H1 (cell line): ENCODE results near the gene CPSF2. TPM values are rescaled to one million over a fixed set of nuclear protein-coding genes. Genes with fewer than 3 reads are reported as not detected.

Experiments
- CTCF ChIA-PET: fragments of 300-600 bp; sonication (Branson Sonifier 250); formaldehyde crosslinking; loops from one replicate; lab custom pipeline; 2021; ENCODE audit not compliant: partially characterized antibody; lab: Charles Lee
- POLR2A ChIA-PET: fragments of 300-600 bp; sonication (Branson Sonifier 250); formaldehyde crosslinking; loops from one replicate; lab custom pipeline; 2021; ENCODE audit warnings: inconsistent platforms; ENCODE audit not compliant: partially characterized antibody; lab: Charles Lee
- DNase-seq, 2 experiments: peaks; one replicate each; pipeline versions ENCODE4 v3.0.0 to v3.0.0-alpha.2; 2010 to 2022; ENCODE audit warnings: low spot score in 2 of 2, low read depth in 1 of 2, mixed read lengths in 1 of 2
- FAIRE-seq: peaks from 2 replicates; lab custom pipeline; 2011; peaks lifted over from hg19 to GRCh38; lab: Jason Lieb, UNC
- H2AFZ ChIP-seq: 2 replicates; pipeline ENCODE4 v1.8.1; 2012; ENCODE audit warnings: low read length, inconsistent platforms
- H2AK5ac ChIP-seq: 2 replicates; pipeline ENCODE4 v1.6.1; 2013; ENCODE audit warnings: low read depth, low read length
- H2BK120ac ChIP-seq: replicated peaks from 2 replicates; pipeline ENCODE3; 2013; ENCODE audit warnings: low read depth, low read length, inconsistent platforms
- H2BK12ac ChIP-seq: 2 replicates; pipeline ENCODE4 v1.6.1; 2013; ENCODE audit warnings: low read depth, low read length
- H2BK15ac ChIP-seq: 2 replicates; pipeline ENCODE4 v1.6.1; 2013; ENCODE audit warnings: low read length
- H2BK20ac ChIP-seq: 2 replicates; pipeline ENCODE4 v1.6.1; 2013; ENCODE audit warnings: low read length
- H2BK5ac ChIP-seq: 2 replicates; pipeline ENCODE4 v1.6.1; 2013; ENCODE audit warnings: low read depth, low read length
- H3K14ac ChIP-seq: 2 replicates; pipeline ENCODE4 v1.6.1; 2013; ENCODE audit warnings: inconsistent platforms; ENCODE audit not compliant: insufficient read length
- H3K18ac ChIP-seq: 2 replicates; pipeline ENCODE4 v1.6.1; 2013; ENCODE audit warnings: low read length; ENCODE audit errors: extremely low read depth
- H3K23ac ChIP-seq: 2 replicates; pipeline ENCODE4 v1.6.1; 2013; ENCODE audit warnings: inconsistent platforms; ENCODE audit not compliant: insufficient read length
- H3K23me2 ChIP-seq: 2 replicates; pipeline ENCODE4 v1.6.1; 2013; ENCODE audit warnings: low read depth, low read length
- H3K27ac ChIP-seq: 2 replicates; pipeline ENCODE4 v1.6.1; 2011; ENCODE audit warnings: low read depth, low read length, inconsistent platforms
- H3K27me3 ChIP-seq, 4 experiments: replicated peaks in 1 of 4; 1 replicate in 1 of 4; 2 replicates in 3 of 4; pipeline versions ENCODE4 v1.6.1 to v1.8.1; 2011 to 2013; ENCODE audit warnings: low read length in 3 of 4, mild to moderate bottlenecking in 3 of 4, inconsistent platforms in 2 of 4, mixed read lengths in 2 of 4, moderate library complexity in 1 of 4; ENCODE audit not compliant: control insufficient read depth in 3 of 4, insufficient read depth in 3 of 4; ENCODE audit errors: extremely low read depth in 1 of 4
- H3K36me3 ChIP-seq, 4 experiments: 2 replicates each; pipeline versions ENCODE4 v1.6.1 to v1.8.1; 2011 to 2013; ENCODE audit warnings: mild to moderate bottlenecking in 4 of 4, low read length in 3 of 4, moderate library complexity in 2 of 4, control low read depth in 1 of 4, inconsistent platforms in 1 of 4; ENCODE audit not compliant: insufficient read depth in 4 of 4, control insufficient read depth in 2 of 4
- H3K4ac ChIP-seq: replicated peaks from 2 replicates; pipeline ENCODE3; 2013; ENCODE audit warnings: low read length, low read depth, mixed read lengths, inconsistent platforms; ENCODE audit not compliant: insufficient read length
- H3K4me1 ChIP-seq, 4 experiments: replicated peaks in 1 of 4; 1 replicate in 1 of 4; 2 replicates in 3 of 4; pipeline versions ENCODE4 v1.6.1 to v1.8.1; 2011 to 2013; ENCODE audit warnings: low read length in 3 of 4, inconsistent platforms in 2 of 4, mixed read lengths in 1 of 4; ENCODE audit not compliant: insufficient read depth in 4 of 4, control insufficient read depth in 3 of 4
- H3K4me2 ChIP-seq, 2 experiments: 2 replicates each; pipeline versions ENCODE4 v1.6.1 to v1.8.1; 2011 to 2013; ENCODE audit warnings: low read depth in 2 of 2, low read length in 2 of 2, control low read depth in 1 of 2, inconsistent platforms in 1 of 2, mild to moderate bottlenecking in 1 of 2; ENCODE audit not compliant: insufficient read depth in 1 of 2
- H3K4me3 ChIP-seq, 4 experiments: fragments of 200-600, 300-600 bp in 1 of 4; sonication (generic), shearing (Covaris generic), sonication (Bioruptor Twin) in 1 of 4; 2 replicates each; pipeline versions ENCODE4 v1.5.1 to v1.8.1; 2011 to 2016; ENCODE audit warnings: low read length in 4 of 4, low read depth in 3 of 4, control low read depth in 2 of 4, inconsistent platforms in 2 of 4, mild to moderate bottlenecking in 2 of 4, mixed read lengths in 1 of 4, moderate library complexity in 1 of 4; ENCODE audit not compliant: insufficient read depth in 2 of 4; ENCODE audit errors: extremely low read depth in 1 of 4
- H3K56ac ChIP-seq: replicated peaks from 2 replicates; pipeline ENCODE3; 2013; ENCODE audit warnings: low read depth, mild to moderate bottlenecking, mixed read lengths, low read length, inconsistent platforms; ENCODE audit not compliant: insufficient read length
- H3K79me1 ChIP-seq: 2 replicates; pipeline ENCODE4 v1.6.1; 2013; ENCODE audit warnings: low read depth, low read length, control low read depth
- H3K79me2 ChIP-seq, 2 experiments: 2 replicates each; pipeline versions ENCODE4 v1.6.1 to v1.8.1; 2012 to 2013; ENCODE audit warnings: low read length in 2 of 2, mild to moderate bottlenecking in 2 of 2, inconsistent platforms in 1 of 2; ENCODE audit not compliant: insufficient read depth in 2 of 2, control insufficient read depth in 1 of 2
- H3K9ac ChIP-seq, 4 experiments: replicated peaks in 1 of 4; 1 replicate in 1 of 4; 2 replicates in 3 of 4; pipeline versions ENCODE4 v1.6.1 to v1.8.1; 2011 to 2013; ENCODE audit warnings: low read depth in 3 of 4, low read length in 3 of 4, control low read depth in 2 of 4, mild to moderate bottlenecking in 2 of 4, moderate library complexity in 2 of 4, inconsistent platforms in 1 of 4; ENCODE audit errors: extremely low read depth in 1 of 4
- H3K9me3 ChIP-seq, 2 experiments: 2 replicates each; pipeline versions ENCODE4 v1.6.1 to v1.8.1; 2012 to 2013; ENCODE audit warnings: mild to moderate bottlenecking in 2 of 2, moderate library complexity in 2 of 2, control low read depth in 1 of 2, inconsistent platforms in 1 of 2, low read depth in 1 of 2, low read length in 1 of 2, mixed read lengths in 1 of 2; ENCODE audit not compliant: insufficient read depth in 2 of 2
- H4K20me1 ChIP-seq, 2 experiments: replicated peaks in 1 of 2; 2 replicates each; pipeline versions ENCODE3 to v1.8.1; 2011 to 2013; ENCODE audit warnings: inconsistent platforms in 2 of 2, low read length in 2 of 2, mild to moderate bottlenecking in 1 of 2; ENCODE audit not compliant: insufficient read depth in 2 of 2, control insufficient read depth in 1 of 2
- H4K5ac ChIP-seq: 2 replicates; pipeline ENCODE4 v1.6.1; 2013; ENCODE audit warnings: low read length, low read depth, mixed read lengths, inconsistent platforms; ENCODE audit not compliant: insufficient read length
- H4K8ac ChIP-seq: 2 replicates; pipeline ENCODE4 v1.8.0; 2013; ENCODE audit warnings: mild to moderate bottlenecking, moderate library complexity, low read length, inconsistent platforms; ENCODE audit not compliant: insufficient read depth; ENCODE audit errors: extremely low read depth
- H4K91ac ChIP-seq: replicated peaks from 2 replicates; pipeline ENCODE3; 2013; ENCODE audit warnings: low read length, mixed read lengths, inconsistent platforms; ENCODE audit not compliant: insufficient read length
- SAP30 ChIP-seq: fragments of 300-600 bp; sonication (generic); IDR thresholded peaks from 2 replicates; pipeline ENCODE4 v1.7.1; 2012; ENCODE audit warnings: low read length, moderate library complexity, mild to moderate bottlenecking, inconsistent platforms; ENCODE audit not compliant: insufficient read depth, insufficient replicate concordance
- SP4 ChIP-seq: IDR thresholded peaks from 2 replicates; pipeline ENCODE4 v1.6.1; 2012; ENCODE audit warnings: low read length, inconsistent platforms
- whole genome bisulfite sequencing, 2 experiments: shearing (Covaris generic) in 1 of 2; methylation state at CpG; one replicate each; pipeline versions ENCODE4 v1.1.6 to v1.1.7; 2013 to 2015; ENCODE audit warnings: low lambda C conversion rate in 2 of 2, mixed read lengths in 2 of 2, inconsistent platforms in 1 of 2, low coverage in 1 of 2, missing lambda C conversion rate in 1 of 2; ENCODE audit not compliant: insufficient replicate concordance in 2 of 2, insufficient coverage in 1 of 2, insufficient read length in 1 of 2; ENCODE audit errors: extremely low coverage in 1 of 2, missing lambda C conversion rate in 1 of 2; 5-methylcytosine and 5-hydroxymethylcytosine counted together
- polyA plus RNA-seq, 7 experiments: library from polyadenylated mRNA; depleted of rRNA in 3 of 7; stranded (reverse) in 5 of 7; unstranded in 2 of 7; fragments of >200 nt in 5 of 7; fragments of 200-250 nt in 2 of 7; gene quantifications; 1 replicate in 5 of 7; 2 replicates in 1 of 7; 4 replicates in 1 of 7; pipeline versions ENCODE4 v1.2.1 to v1.2.3, GENCODE V29; 2011 to 2013; ENCODE audit warnings: missing spikeins in 2 of 7, mixed read lengths in 2 of 7
- total RNA-seq: library from RNA; stranded (reverse); fragmentation: NEBNext Ultra II Directional; extraction: Animal tissue kit (Norgen Biotek cat#: 25700); gene quantifications from 2 replicates; pipeline ENCODE4 v1.2.1, GENCODE V29; 2021

Gene CPSF2
- total and polyA plus RNA-seq, 2 of the 8 experiments (the other 6 are each of a cell fraction or from before 2014, with no cell fraction given) = 11.3 to 130 TPM

DNA sequence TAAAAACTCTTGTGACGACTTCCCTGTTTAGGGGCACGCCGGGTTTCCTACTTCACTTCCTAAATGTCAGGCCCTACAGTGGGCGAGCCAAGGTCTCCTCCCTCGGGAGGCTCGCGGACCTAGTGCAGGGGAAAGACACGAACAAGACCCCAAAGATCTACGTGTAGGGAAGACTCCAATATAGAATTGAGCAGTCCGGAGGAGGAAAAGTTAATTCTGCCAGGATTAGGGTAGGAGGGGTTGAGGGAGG, 16.0 kb upstream of the CPSF2 start:
- peaks cover 8% of the 10 kb centered on the region for H3K23me2 ChIP-seq
- H2BK120ac ChIP-seq = no peak overlapping the region
- no peak overlapping the region for H3K4ac ChIP-seq
- no peak overlapping the region for H3K23ac ChIP-seq
- peaks cover 10% of the 10 kb centered on the region for H3K79me1 ChIP-seq
- no peaks in the 10 kb centered on the region for H3K27me3 ChIP-seq
- H3K36me3 ChIP-seq = no peaks in the 10 kb centered on the region
- H3K4me3 ChIP-seq = peak overlapping the region; percentile 69 to 97 (median 86)
- no peak overlapping the region for H2BK20ac ChIP-seq
- POLR2A ChIA-PET = interaction anchor here (0.6 to 4.5 kb wide), 8 partner anchors 8 to 70 kb away, joined by 3 to 66 read pairs (median 6); partner anchors contain the start of genes CPSF2, NDUFB1 and TRIP11
- no peak for TF ChIP-seq SP4
- TF ChIP-seq SAP30 = peak; percentile 32
- peaks cover 2 to 4% of the 10 kb centered on the region in 2 experiments for H4K20me1 ChIP-seq
- H4K5ac ChIP-seq = peak overlapping the region; percentile 20
- 2% methylated on average over 10 of the region's 10 CpGs; no CpG with 5 or more reads in 1 of the 2 experiments for WGBS, 2 experiments
- H2AK5ac ChIP-seq = no peak overlapping the region
- H4K8ac ChIP-seq = no peak overlapping the region
- peaks cover 11 to 54% of the 10 kb centered on the region in 2 experiments for H3K79me2 ChIP-seq
- CTCF ChIA-PET = interaction anchor here (1.2 to 4.5 kb wide), 9 partner anchors 9 to 66 kb away, joined by 3 to 45 read pairs (median 4); partner anchors contain the start of genes CPSF2, NDUFB1 and TRIP11
- no peak overlapping the region for H4K91ac ChIP-seq
- peak overlapping the region; percentile 71 to 76 for H3K4me2 ChIP-seq
- FAIRE-seq = no peak
- peak overlapping the region; percentile 19; the same call in 1 of the 2 replicates for H2AFZ ChIP-seq
- peak overlapping the region; percentile 15 to 85 (median 80) for H3K9ac ChIP-seq
- no peak for DNase-seq
- no peak overlapping the region for H3K14ac ChIP-seq
- H3K27ac ChIP-seq = peak overlapping the region; percentile 37; the same call in 1 of the 2 replicates
- peaks cover 4 to 7% (median 6%) of the 10 kb centered on the region in 4 experiments; a peak in 6 of 7 replicates for H3K4me1 ChIP-seq
- H3K18ac ChIP-seq = no peak overlapping the region
- H2BK12ac ChIP-seq = 0 out of 2 replicates have a peak overlapping the region, but pooled peaks have one; percentile 3
- H2BK15ac ChIP-seq = no peak overlapping the region
- 0 out of 2 replicates have a peak overlapping the region, but pooled peaks have one; percentile 60 for H2BK5ac ChIP-seq
- no peaks in the 10 kb centered on the region for H3K9me3 ChIP-seq
- peak overlapping the region; percentile 49 for H3K56ac ChIP-seq
